ENCODE data around the gene STK24.

STK24 gene

DNA sequence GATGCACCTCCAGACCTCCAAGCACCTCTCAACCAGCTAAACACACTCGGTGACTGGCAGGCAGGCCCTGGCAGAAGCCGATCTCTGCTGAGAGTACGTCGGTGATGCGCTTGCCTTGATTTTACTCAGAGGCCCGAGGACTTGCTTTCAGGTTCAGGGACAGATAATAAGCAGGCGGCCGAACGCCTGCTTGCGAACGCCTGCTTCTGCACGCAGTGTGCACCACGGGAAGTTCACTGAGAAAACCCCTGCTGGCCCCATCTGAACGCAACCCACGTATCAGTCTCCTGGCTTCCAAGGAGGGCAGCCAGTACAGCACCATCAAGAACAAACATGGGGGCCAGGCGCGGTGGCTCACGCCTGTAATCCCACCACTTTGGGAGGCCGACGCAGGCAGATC is 108.0 kb downstream of the STK24 start:
- no peak for DNase-seq

DNA sequence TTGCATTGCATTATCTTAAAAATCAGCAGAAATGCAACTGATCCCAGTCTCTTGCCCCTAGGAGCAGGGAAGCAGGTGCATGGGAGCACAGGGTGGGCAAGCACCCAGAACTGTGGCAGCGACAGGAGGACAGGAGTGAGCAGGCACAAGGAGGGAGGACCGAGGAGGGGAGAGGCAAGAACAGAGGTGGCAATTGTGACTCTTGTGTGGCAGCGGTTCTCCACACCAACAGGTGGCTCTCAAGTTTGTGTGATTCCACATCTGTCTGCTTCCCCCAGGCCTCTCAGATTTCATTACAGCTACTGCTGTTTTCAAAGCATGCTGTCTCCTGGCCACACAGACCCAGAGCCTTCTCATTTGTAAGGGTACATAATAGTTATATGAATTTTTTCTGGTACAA is 108.5 kb downstream of the STK24 start:
- no peak for DNase-seq

DNA sequence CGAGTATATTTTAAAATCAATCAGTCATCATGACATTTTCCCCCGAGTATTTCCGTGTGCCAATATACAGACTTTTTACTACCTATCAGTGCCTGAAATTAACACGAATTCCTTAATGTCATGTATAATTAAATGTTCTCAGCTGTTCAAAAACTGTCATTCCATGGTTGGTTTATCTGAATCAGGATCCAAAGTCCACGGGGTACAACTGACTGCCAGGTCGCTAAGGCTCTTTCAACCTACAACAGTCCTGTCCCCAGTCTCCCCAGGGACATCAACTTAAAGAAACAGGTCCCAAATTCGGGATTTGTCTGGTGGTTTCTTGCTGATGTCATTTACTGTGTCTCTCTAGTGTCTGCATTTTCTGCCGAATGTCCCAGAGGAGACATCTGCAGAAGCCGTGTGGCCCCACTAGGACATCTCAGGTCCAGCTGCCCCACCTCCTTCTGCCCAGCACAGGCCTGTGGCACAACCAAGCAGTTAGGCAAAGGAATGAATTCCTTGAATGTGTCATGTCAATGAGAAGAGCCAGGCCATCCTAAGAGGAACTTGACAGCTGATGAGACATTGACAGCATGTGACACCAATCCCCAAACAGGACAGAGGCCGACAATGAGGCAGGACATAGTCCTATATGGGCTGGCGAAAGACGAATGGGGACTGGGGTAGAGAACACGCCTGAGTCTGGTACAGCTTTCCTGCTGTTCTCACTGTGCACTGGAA is 109.5 kb downstream of the STK24 start:
- no peak for DNase-seq

DNA sequence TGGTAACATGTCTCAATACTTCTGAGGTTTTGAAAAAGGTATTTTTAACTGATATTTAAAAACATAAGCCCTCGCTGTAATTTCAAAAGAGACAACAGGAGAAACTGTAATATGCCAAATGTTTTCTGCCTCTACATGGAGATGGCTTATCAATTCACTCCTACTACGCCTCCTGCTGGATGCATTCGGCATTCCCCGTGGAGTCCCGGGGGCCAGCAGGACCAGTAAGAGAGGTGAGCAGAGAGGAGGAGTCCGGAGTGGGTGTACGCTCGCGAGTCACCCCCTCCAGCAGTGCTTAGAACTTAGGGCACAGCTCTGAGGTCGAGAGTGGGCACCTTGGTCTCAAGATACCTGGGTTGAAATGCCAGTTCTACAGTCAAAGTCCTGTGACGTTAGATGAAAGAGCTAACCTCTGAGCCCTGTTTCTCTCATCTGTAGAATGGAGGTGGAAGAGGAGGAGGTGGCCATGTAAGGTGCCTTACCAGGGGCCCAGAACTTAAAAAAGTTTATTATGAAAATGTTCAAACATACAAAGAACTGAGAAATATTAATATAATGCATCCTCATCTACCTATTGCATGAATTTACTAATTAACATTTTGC is 110.2 kb downstream of the STK24 start:
- peak; percentile 37 for DNase-seq

DNA sequence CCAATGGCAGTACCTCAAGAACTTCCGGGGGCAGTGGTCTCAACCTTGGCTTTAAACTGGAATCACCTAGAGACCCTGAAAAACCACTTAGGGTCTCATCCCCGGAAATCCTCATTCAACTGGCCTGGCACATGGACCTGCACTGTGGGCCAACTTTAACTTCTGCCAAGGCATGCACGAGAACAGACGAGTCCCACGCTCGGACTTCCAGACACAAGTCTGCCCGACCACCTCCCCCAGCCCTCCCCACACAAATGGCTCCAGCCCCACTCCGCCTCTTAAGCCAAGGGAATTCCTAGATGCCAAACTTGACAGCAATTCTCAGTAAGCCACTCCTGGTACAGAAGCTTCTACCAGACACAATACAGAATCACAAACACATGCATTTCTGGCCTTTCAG is 114.0 kb downstream of the STK24 start:
- no peak for DNase-seq

DNA sequence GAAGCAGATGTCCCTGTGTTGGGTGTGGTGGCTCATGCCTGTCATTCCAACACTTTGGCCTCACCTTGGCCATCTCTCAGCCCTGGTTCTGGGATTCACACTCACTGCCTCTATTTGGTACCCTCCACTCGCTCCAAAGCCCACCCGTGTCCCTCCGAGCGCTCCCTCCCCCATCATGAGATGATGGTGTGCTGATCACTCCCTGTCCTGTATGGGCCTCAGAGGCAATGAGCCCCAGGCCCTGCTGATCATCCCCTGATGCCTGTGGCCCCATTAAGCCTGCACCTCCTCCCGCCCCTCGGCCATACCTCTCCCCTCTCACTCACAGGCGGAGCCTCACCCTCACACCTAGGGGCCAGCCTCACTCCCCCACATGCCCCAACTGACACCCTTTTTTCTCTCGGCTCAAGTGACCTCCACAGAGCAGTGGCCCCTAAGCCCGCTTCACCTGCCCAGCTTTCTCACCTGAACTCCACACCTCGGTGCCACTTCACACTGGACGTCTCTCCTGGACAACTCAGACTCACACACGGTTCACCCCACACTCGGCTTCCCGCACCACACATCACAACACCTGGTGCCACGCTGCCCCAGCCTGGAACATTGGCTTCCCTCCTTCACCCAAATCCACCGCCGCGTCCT is 114.5 kb downstream of the STK24 start:
- no peak for DNase-seq

DNA sequence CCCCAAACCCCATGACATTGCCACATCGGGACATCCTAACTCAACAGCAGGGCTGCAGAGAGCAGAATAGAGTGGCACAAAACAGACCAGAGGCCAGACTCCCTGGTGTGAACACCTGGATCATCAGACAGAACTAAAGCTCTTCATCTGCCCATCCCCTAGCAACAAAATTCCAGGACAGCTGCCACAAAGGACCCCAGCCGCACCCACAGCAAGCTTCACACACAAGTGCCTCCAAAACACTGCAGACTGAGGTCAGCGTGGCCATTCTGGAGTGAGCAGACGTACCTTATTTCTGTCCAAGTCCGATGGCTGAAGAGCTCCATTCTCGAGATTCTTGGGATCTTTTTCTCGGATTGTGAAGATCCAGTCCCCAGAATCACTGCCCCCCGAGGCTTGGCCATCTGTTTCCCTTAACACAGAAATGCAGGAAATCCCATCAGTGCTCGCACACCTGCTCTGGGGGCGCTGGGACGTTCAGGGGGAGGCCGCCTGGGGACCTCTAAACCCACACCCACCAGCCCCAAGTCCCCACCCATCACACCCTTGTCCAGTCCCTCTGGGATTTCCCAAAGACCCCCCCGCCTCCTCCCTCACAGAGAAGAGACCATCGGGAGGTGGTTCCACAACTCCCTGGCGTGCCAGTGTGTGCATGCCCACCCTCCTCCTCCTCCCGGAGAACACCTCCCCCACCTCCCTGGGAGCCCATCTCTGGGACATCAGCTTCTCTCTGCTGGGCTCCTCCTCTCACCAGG is 115.2 kb downstream of the STK24 start:
- DNase-seq, result no peak

DNA sequence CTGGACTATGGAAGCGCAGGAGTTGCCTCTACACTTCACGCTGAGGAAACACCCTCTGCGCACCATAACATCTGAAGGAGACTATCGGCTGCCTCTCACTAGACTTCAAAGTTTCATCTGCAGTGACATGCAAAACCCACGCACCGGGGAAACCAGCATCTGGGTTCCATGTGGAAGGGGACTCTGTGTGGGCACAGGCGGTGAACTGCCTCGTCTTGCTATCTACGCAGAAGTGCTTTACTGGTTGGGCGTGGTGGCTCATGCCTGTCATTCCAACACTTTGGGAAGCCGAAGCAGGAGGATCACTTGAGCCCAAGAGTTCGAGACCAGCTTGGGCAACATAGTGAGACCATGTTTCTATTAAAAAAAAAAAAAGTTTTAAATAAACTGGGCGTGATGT is 116.4 kb downstream of the STK24 start:
- DNase-seq, result no peak

DNA sequence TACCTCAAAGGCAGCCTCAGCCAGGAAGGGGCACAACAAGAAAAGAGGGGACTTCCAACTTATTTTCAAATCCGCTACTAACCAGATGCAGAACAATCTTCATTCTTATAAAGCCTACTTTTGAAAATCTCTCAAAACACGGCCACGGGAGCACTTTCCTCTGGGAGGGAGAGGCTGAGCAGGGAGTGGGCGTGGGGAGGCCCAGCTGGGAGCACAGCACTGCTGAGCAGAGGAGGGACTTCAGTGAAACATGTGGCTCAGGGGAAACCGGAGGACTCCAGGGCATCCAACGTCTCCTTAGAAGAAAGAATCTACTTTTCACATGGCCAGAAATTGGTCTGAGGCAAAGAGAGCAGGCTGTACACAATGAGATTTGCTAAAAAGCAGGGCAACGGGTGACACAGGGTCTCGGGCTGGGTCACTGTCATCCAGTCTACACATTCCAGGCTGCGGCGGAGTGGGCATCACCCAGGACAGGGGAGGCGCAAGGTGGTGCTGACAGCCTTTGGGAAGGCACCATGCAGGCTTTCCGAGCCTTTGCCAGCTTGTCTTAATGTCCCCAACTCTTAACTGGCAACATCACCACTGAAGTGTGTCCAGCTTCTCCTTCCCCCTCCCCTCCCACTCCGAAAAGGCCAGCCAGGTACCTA is 117.1 kb downstream of the STK24 start:
- no peak for DNase-seq

DNA sequence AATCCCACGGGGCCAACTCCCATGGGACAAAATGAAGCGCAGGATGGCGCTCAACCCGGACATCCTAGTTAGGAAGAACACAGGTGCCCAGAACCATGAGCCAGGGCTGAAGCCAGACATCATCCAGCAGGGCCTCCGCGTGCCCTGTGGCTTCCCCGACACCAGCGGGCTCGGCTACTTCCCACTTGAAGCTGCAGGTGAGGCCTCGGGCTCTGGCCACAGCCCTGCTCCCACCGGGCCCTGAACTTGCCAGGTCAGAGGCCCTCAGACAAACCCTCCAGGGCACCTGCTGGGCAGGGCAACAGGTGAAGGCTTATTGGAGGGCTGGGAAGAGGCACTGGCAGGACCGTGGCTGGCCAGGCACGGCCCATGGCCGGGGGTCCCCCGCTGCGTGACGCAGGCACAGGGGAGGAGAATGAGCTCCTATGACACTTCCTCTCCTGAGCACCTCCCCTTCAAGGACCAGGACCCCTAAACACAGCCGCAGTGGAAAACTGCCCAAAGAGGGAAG is 117.7 kb downstream of the STK24 start:
- no peak for DNase-seq

DNA sequence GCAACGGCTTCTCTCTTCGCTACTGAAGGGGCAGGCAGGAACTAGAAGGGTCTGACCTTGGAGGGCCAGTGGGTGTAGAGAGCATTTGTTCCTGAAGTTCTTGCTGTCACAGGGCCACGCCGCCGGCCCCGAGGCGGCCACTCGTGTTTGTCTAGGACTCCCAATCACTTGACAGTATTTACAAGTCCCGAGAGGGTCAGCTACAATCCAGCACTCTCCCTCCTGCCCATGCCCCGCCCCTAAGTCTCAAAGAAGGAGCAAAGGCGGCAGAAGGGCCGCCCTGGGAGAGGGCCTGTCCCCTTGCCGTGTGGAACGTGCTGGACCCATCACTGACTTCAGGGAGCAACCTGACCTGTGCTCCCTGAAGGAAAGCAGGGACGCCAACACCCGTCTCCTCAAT is 118.5 kb downstream of the STK24 start:
- no peak for DNase-seq

DNA sequence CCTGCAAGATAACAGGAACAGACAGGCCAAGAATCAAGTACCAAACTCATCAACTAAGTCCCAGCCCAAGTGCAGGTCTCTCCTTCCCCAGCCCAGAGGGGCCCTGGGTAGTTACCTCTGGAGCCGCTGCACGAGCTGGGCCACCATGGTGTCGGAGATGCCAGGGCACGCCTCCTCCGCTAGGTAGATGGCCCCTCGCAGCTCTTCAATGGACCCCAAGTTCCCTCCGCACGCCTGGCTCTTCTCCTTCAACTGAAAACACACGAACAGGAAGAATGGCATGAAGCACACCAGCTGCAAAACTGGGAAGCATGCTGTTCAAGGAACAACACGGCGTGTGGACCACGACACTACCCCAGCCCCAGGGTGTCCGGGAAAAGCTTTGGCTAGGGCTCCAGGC is 119.9 kb downstream of the STK24 start:
- no peak for DNase-seq

DNA sequence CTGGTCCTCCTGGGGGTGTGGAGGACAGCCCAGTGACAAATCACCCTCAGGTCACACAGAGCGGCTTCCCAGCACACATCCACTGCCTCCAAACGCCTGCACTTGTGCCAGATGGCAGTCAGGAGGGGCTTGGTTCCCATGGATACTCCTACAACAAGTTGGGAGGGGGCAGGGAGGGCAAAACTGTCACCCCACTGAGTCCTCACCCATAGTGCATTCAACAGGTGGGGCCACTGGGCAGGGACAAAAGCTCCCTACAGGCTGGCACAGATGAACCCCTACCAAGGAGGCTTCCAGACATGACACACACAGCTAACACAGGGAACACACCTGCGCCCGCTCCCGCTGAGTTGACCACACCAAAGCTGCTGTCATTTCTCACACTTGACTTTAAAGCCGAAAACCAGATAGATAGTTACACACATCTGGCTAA is 120.5 kb downstream of the STK24 start:
- no peak for DNase-seq

DNA sequence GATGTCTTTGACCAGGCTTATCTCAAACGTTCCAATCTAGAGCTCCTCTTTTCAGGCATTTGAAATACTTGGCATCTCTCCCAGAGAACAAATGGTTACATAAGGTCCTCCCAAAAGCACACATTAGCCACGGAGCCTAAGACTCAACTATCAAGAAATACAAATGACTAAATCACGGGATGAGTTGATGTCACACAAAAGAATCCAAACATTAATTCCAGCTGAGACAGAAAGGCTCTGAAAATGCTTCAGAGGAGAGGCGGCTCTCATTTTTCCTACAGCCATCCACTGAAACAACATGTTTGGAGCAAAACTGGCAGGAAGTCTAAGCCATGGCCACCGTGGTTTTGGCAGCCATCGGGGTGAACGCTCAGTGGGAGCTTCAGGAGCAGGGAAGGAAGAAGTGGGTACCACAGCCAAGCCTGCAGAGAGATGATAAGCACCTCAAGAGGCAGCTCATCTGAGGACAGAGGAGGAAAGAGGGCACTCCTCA is 122.5 kb downstream of the STK24 start:
- no peak for DNase-seq

DNA sequence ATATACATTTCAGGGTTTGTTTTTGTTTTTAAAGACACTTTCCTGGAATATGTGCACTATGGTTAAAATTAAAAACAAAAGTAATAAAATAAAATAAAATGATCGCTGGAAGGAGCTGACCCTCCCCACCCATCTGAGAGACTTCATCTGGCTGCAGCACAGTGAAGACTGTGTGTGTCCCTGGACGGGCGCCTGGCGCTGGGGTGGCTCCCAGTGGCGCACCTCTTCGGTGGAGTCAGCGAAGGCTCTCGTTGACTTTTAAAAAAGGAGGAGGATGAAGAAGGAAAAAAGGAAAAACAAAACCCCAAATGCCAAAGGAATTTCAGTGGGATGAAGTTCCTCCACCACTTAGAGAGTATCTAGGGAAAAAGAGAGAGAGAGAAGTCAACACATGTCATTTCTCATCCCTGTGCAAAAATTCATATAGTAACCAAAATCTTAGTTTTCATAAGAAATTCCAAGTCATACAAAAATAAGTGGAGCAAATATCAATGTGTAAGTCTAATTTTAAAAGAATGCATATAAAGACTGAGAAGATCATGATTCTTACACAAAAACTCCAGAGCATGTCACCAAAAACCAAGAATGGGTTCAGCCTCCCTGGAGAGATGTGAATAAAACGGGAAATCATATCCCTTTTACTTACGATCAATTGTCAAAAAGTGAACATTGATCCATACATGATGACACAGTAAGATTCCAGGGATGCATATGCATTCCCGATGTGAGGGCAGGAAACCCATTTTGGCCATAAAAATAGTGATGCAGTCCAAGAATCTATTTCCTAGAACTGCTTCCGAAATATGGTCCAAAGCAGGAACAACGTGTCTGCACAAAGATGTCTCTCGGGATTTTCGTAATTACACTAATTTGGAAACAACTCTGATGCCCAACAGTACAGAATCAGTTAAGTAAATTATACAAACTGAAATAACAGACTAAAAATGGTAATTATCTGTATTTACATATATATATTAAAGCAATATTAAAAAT is 123.8 kb downstream of the STK24 start:
- DNase-seq, result no peak

DNA sequence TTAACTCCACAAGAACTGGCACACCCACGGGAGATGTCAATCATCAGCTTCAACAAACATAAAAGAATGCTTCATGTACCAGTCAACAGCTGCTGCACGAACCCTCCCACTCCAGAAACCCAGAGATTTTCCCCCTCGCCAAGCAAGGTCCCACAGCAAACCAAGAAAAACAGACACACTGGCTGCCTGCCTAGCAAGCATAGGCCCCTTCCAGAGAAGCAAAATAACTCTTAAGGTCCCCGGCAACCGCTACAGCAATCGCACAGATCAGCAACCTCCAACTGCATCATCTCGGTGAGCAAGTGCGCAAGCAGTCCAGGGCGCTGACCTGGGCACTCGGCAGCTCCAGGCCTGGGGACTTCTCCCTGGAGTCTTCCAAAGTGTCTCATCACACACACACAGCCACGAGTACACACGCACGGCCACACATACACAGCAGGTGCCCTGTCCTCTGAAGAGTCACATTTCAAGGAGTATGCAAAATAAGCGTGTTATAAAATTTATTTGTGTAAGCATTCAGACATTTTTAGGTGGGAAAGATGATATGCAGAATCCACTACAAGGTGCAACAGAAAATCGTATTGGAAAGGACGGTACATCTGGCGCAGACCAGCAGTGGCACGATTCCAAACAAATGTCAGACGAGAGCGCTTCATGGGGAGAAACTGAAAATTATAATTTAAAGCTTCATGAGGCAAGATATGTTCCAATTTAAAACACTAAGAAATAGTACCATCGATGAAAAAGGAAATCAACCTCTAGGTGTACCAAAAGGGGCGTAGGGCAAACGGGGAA is 125.0 kb downstream of the STK24 start:
- peak; percentile 85 for DNase-seq

DNA sequence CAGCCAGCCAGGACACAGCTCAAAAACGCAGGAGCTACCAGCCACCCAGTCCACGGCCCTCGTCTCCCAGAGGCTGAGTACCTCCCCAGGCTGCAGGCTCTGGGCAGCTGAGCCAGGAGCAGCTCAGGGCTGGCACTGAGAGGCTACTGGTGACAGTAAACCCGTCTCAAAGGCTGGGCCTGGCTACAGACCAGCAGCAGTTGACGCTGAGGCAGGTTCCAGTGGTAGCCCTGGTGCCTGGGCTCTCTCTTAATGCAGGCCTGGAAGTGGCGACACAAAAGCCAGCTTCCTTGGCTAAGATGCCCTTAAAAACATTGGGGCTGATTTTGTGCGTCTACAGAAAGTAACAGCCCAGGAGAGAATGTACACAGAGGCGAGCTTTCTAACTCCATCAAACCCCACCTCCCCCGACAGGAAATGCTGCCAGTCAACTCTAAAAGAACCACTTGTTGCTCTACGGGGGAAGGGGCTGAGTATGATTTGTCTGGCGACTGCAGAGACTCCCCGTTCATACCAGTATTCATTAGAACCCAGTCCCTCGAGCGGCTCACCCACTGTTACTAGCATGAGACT is 126.3 kb downstream of the STK24 start:
- no peak for DNase-seq

DNA sequence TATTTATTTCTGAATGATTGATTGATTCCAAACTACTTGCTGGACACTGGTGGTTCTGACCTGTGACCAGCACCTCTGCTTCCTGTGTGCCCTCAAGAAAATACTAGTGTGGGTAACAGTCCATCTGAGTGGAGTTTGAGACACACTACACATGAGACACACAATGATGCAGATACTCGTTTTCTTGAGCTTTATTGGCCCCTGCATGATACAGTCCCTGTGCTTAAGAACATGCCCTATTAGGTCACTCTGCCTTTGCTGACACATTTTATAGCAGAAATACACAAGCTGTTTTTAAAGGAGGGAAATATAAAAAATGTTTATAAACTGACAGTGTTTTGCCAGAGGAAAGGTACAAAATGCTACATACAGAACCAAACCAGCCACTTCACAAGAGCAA is 126.9 kb downstream of the STK24 start:
- no peak for DNase-seq

DNA sequence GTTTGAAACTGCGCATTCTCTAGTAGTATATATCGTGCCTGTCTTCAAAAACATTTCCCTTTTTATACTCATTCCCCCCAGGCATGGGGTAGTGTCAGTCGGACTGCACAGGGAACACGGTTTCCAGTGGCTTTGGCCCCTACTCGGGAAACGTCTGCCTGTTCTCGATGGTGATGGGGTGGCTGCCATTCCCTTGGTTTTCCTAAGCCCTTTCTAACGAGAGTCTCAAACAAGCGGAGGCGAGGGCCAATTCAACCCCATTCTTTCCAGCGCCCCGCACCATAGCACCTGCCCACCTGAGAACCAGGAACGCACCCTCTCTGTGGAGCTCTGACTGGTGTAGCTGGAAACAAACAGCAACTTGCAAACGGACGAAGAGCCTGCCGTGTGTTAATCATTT is 127.6 kb downstream of the STK24 start:
- DNase-seq, result no peak

DNA sequence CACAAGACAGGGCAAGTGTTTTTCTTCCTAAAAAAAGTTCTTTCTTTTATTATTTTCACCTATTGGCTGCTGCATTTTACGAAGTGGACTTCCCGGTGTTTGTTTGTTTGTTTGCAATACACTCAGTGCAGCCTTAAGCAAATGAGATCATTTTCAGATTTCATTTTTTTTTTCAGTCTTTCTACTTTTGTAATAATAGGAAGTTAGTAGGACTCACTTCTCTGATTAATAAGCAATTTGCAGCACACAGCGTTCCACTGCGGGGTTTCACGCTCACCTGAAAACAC is 128.3 kb downstream of the STK24 start:
- no peak for DNase-seq
